Measurements from ENCODE around the gene RASSF6.
"Not testable (repeated sequence)": the region's sequence is repeated elsewhere in the genome, so short reads cannot be mapped to it uniquely, and the experiment has no call there.

RASSF6 gene

GRCh38 chr4:73600954-73601353, 19.3 kb downstream of the RASSF6 start:
- DNase-seq (ENCODE audit: low read depth): no peak
- H3K4me3 ChIP-seq (ENCODE audit: low read depth, low read length): no peak overlapping the region
- TF ChIP-seq POLR2A (IDR thresholded peaks at IDR 0.05; ENCODE audit: extremely low read depth, insufficient read length) (no peak), CTCF (IDR thresholded peaks at IDR 0.05; ENCODE audit: low read depth, low read length) (no peak), MYC (IDR thresholded peaks at IDR 0.05; ENCODE audit: low read depth, low read length) (no peak)

GRCh38 chr4:73599182-73599581, 21.1 kb downstream of the RASSF6 start:
- H3K4me3 ChIP-seq (ENCODE audit: low read depth, low read length): no peak overlapping the region
- TF ChIP-seq MAX (IDR thresholded peaks at IDR 0.05; ENCODE audit: low read depth, low read length) (no peak), POLR2A (IDR thresholded peaks at IDR 0.05; ENCODE audit: extremely low read depth, insufficient read length) (no peak), CTCF (IDR thresholded peaks at IDR 0.05; ENCODE audit: low read depth, low read length) (no peak), MYC (IDR thresholded peaks at IDR 0.05; ENCODE audit: low read depth, low read length) (no peak)
- DNase-seq (ENCODE audit: low read depth): peak; percentile 12

GRCh38 chr4:73597594-73597993, 22.6 kb downstream of the RASSF6 start:
- no peak overlapping the region for H3K4me3 ChIP-seq (ENCODE audit: low read depth, low read length)
- no peak for DNase-seq (ENCODE audit: low read depth)

GRCh38 chr4:73597183-73597582, 23.1 kb downstream of the RASSF6 start:
- not testable (repeated sequence) for H3K4me3 ChIP-seq (ENCODE audit: low read depth, low read length); DNase-seq (ENCODE audit: low read depth)

More at GRCh38 chr4:73597594-73597993, 22.6 kb downstream of the RASSF6 start:
- TF ChIP-seq MYC (IDR thresholded peaks at IDR 0.05; ENCODE audit: low read depth, low read length) (no peak), POLR2A (IDR thresholded peaks at IDR 0.05; ENCODE audit: extremely low read depth, insufficient read length) (no peak), CTCF (IDR thresholded peaks at IDR 0.05; ENCODE audit: low read depth, low read length) (no peak), MAX (IDR thresholded peaks at IDR 0.05; ENCODE audit: low read depth, low read length) (no peak)

GRCh38 chr4:73596001-73596400, 24.2 kb downstream of the RASSF6 start:
- H3K4me3 ChIP-seq (ENCODE audit: low read depth, low read length): no peak overlapping the region

GRCh38 chr4:73593631-73594241, 26.5 kb downstream of the RASSF6 start:
- DNase-seq (ENCODE audit: low read depth): peak; percentile 29
- no peak overlapping the region for H3K4me3 ChIP-seq (ENCODE audit: low read depth, low read length)
- TF ChIP-seq MYC (IDR thresholded peaks at IDR 0.05; ENCODE audit: low read depth, low read length) (no peak), CTCF (IDR thresholded peaks at IDR 0.05; ENCODE audit: low read depth, low read length) (peak; percentile 31)

More at GRCh38 chr4:73596001-73596400, 24.2 kb downstream of the RASSF6 start:
- DNase-seq (ENCODE audit: low read depth): no peak
- TF ChIP-seq POLR2A (IDR thresholded peaks at IDR 0.05; ENCODE audit: extremely low read depth, insufficient read length) (no peak), MYC (IDR thresholded peaks at IDR 0.05; ENCODE audit: low read depth, low read length) (no peak), MAX (IDR thresholded peaks at IDR 0.05; ENCODE audit: low read depth, low read length) (no peak), CTCF (IDR thresholded peaks at IDR 0.05; ENCODE audit: low read depth, low read length) (no peak)
